ENCODE measurements around the gene MARF1.
"Not testable (repeated sequence)": the region's sequence is repeated elsewhere in the genome, so short reads cannot be mapped to it uniquely, and the experiment has no call there.

MARF1 gene

GRCh38 chr16:15646557-15647293, 3.8 kb upstream of the MARF1 start:
- H3K27ac Mint-ChIP-seq: peak overlapping the region; percentile 91
- not testable (repeated sequence) for DNase-seq; H3K27me3 Mint-ChIP-seq; ATAC-seq (replicated peaks); H3K9me3 Mint-ChIP-seq; H3K4me3 Mint-ChIP-seq; H3K36me3 Mint-ChIP-seq
- H3K4me1 Mint-ChIP-seq: peaks cover 22 to 41% of the 10 kb centered on the region in 2 donors

DNA sequence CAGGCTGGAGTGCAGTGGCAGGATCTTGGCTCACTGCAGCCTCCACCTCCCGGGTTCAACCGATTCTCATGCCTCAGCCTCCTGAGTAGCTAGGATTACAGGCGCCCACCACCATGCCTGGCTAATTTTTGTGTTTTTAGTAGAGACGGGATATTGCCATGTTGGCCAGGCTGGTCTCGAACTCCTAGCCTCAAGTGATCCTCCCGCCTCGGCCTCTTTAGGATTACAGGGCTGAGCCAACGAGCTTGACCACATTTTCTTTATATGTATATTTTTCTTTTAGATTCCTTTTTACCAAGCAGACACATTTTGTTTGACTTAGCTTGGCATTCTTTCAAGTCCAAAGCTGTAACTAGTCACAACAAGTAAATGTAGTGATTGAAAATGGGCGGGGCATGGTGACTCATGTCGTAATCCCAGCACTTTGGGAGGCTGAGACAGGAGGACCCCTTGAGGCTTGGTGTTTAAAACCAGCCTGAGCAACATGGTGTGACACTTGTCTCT, 2.1 kb upstream of the MARF1 start:
- H3K27me3 Mint-ChIP-seq, H3K4me3 Mint-ChIP-seq: not testable (repeated sequence)

DNA sequence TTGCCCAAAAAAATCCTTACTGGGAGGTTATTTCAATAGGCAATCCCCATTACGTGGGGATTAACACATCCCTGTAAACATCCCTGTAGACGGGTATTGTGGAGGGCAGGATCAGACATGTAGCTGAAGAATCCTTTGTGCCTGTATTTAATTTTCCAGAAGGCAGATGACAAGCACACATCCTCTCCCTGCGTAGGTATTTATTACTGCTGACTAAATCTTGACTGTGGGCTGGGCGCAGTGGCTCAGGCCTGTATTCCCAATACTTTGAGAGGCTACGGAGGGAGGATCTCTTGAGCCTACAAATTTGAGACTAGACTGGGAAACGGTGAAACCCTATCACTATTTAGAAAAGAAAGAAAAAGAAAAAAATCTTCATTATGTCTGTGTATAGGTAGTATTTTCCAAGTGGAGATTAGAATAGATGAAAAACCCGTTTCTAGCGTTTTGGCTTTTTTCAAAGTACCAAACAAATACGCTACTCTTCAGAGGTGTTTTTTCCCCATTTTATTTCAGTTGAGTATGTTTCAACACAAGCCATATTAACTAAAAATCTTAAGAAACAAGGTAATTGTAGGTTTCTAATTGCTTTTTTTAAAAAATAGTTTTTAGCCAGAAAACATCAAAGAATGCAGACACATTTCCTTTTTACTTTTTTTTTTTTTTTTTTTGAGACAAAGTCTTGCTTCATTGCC, 1.5 kb upstream of the MARF1 start:
- peaks cover 33 to 54% of the 10 kb centered on the region in 2 donors for H3K4me1 Mint-ChIP-seq
- no peaks in the 10 kb centered on the region for H3K9me3 Mint-ChIP-seq
- H3K4me3 Mint-ChIP-seq: peak overlapping the region; percentile 88 to 92
- H3K36me3 Mint-ChIP-seq: peaks cover 0 to 2% of the 10 kb centered on the region in 2 donors
- ATAC-seq (replicated peaks): no peak
- no peaks in the 10 kb centered on the region for H3K27me3 Mint-ChIP-seq
- DNase-seq: no peak
- peak overlapping the region; percentile 99 for H3K27ac Mint-ChIP-seq

More for the DNA sequence above, 2.1 kb upstream of the MARF1 start:
- peaks cover 32 to 52% of the 10 kb centered on the region in 2 donors for H3K4me1 Mint-ChIP-seq
- not testable (repeated sequence) for H3K9me3 Mint-ChIP-seq; H3K27ac Mint-ChIP-seq; H3K36me3 Mint-ChIP-seq; DNase-seq; ATAC-seq (replicated peaks)

DNA sequence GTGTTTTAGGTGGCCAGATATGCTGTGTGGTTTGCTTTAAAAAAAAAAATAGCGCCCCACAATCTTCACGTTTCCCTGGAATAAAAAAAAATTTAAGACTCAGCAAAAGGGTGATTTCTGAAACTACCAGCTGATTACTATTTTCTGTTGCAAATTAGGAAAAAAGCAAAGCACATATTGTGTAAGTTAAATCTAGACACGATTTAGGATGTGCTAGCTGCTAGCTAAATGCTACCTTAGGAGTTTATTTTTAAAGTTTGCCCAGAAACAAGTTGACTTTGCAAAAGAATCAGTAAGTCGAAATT, 944 bp upstream of the MARF1 start:
- no peaks in the 10 kb centered on the region for H3K9me3 Mint-ChIP-seq
- H3K27me3 Mint-ChIP-seq: no peaks in the 10 kb centered on the region
- H3K4me3 Mint-ChIP-seq: peak overlapping the region; percentile 88 to 92
- peaks cover 4% of the 10 kb centered on the region in 2 donors for H3K36me3 Mint-ChIP-seq
- peaks cover 33 to 55% of the 10 kb centered on the region in 2 donors for H3K4me1 Mint-ChIP-seq
- ATAC-seq (replicated peaks) (no peak), DNase-seq (no peak)
- H3K27ac Mint-ChIP-seq: peak overlapping the region; percentile 99

GRCh38 chr16:15642557-15643047, 352 bp downstream of the MARF1 start:
- Mint-ChIP-seq H3K27ac (peak overlapping the region; percentile 99), H3K4me3 (peak overlapping the region; percentile 88 to 92), H3K36me3 (peaks cover 15 to 16% of the 10 kb centered on the region in 2 donors), H3K27me3 (no peaks in the 10 kb centered on the region), H3K4me1 (peaks cover 40 to 67% of the 10 kb centered on the region in 2 donors), H3K9me3 (no peaks in the 10 kb centered on the region)
- ATAC-seq (replicated peaks) (peak; percentile 76 to 78), DNase-seq (peak; percentile 88)

- peak overlapping the region; percentile 88 to 92 for H3K4me3 Mint-ChIP-seq
- ATAC-seq (replicated peaks) (no peak), DNase-seq (no peak)
- H3K36me3 Mint-ChIP-seq: peaks cover 20 to 22% of the 10 kb centered on the region in 2 donors
- H3K27me3 Mint-ChIP-seq: no peaks in the 10 kb centered on the region
- H3K9me3 Mint-ChIP-seq: no peaks in the 10 kb centered on the region
- peaks cover 38 to 67% of the 10 kb centered on the region in 2 donors for H3K4me1 Mint-ChIP-seq
- peak overlapping the region; percentile 99 for H3K27ac Mint-ChIP-seq
These were observed 999 bp downstream of the MARF1 start for GRCh38 chr16:15641753-15642556.

- Mint-ChIP-seq H3K36me3 (peaks cover 26 to 32% of the 10 kb centered on the region in 2 donors), H3K27me3 (no peaks in the 10 kb centered on the region), H3K4me1 (peaks cover 42 to 72% of the 10 kb centered on the region in 2 donors), H3K27ac (peak overlapping the region; percentile 99), H3K4me3 (peak overlapping the region; percentile 88 to 92), H3K9me3 (no peaks in the 10 kb centered on the region)
- DNase-seq (no peak), ATAC-seq (replicated peaks) (no peak)
These were observed 2.0 kb downstream of the MARF1 start for GRCh38 chr16:15640966-15641365.

- Mint-ChIP-seq H3K4me3 (peak overlapping the region; percentile 68 to 73), H3K9me3 (no peaks in the 10 kb centered on the region), H3K4me1 (peaks cover 46 to 84% of the 10 kb centered on the region in 2 donors), H3K36me3 (peaks cover 33 to 48% of the 10 kb centered on the region in 2 donors), H3K27ac (peak overlapping the region; percentile 96), H3K27me3 (no peaks in the 10 kb centered on the region)
- DNase-seq: peak; percentile 38
- ATAC-seq (replicated peaks): peak; percentile 49 to 51
These were observed 3.8 kb downstream of the MARF1 start for GRCh38 chr16:15639061-15639568.

- peak overlapping the region; percentile 59 to 70 for H3K4me3 Mint-ChIP-seq
- peak overlapping the region; percentile 98 for H3K27ac Mint-ChIP-seq
- H3K4me1 Mint-ChIP-seq: peaks cover 58 to 81% of the 10 kb centered on the region in 2 donors
- no peaks in the 10 kb centered on the region for H3K9me3 Mint-ChIP-seq
- DNase-seq (no peak), ATAC-seq (replicated peaks) (peak; percentile 59)
- no peaks in the 10 kb centered on the region for H3K27me3 Mint-ChIP-seq
- H3K36me3 Mint-ChIP-seq: peaks cover 46 to 63% of the 10 kb centered on the region in 2 donors
These were observed 6.5 kb downstream of the MARF1 start for GRCh38 chr16:15636392-15636873.

- Mint-ChIP-seq H3K9me3 (no peaks in the 10 kb centered on the region), H3K36me3 (peaks cover 48 to 63% of the 10 kb centered on the region in 2 donors), H3K4me3 (peak overlapping the region; percentile 59 to 70), H3K4me1 (peaks cover 54 to 76% of the 10 kb centered on the region in 2 donors), H3K27me3 (no peaks in the 10 kb centered on the region), H3K27ac (peak overlapping the region; percentile 98)
- no peak for DNase-seq
- no peak for ATAC-seq (replicated peaks)
These were observed 7.0 kb downstream of the MARF1 start for GRCh38 chr16:15635926-15636325.

DNA sequence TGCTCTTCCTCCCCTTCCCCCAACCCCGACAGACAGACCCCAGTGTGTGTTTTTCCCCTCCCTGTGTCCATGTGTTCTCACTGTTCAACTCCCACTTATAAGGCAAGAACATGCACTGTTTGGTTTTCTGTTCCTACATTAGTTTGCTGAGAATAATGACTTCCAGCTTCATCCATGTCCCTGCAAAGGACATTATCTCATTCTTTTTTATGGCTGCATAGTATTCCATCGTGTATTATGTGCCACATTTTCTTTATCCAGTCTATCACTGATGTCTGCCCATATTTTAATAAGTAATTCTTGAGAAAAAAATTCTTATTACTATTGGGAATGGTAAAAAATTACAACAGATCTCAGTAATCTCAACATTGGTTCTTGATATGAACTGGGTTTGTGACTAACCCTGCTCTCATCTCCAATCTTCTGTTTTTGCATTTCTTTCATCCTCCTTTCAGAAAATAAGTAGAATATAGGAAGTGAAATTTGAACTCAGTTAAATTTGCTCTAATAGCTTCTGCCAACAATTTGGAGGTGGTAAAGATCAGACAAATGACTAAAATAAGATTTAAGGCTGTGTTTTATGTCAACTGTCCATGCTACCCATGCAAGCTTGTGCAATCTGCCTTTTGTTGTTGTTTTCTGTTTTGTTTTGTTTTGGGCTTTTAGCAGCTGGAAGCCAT, 11.1 kb downstream of the MARF1 start:
- Mint-ChIP-seq H3K9me3 (no peaks in the 10 kb centered on the region), H3K4me3 (peak overlapping the region; percentile 47 to 52), H3K36me3 (peaks cover 46 to 56% of the 10 kb centered on the region in 2 donors), H3K27ac (peak overlapping the region; percentile 90), H3K27me3 (no peaks in the 10 kb centered on the region), H3K4me1 (peaks cover 34 to 53% of the 10 kb centered on the region in 2 donors)
- ATAC-seq (replicated peaks) (peak in 1 of 2 donors; percentile 6), DNase-seq (no peak)

GRCh38 chr16:15621889-15622288, 21.1 kb downstream of the MARF1 start:
- Mint-ChIP-seq H3K27me3 (no peaks in the 10 kb centered on the region), H3K36me3 (peaks cover 46 to 57% of the 10 kb centered on the region in 2 donors), H3K4me3 (no peak overlapping the region)

GRCh38 chr16:15621456-15621855, 21.5 kb downstream of the MARF1 start:
- DNase-seq: no peak
- no peaks in the 10 kb centered on the region for H3K27me3 Mint-ChIP-seq
- H3K4me1 Mint-ChIP-seq: peaks cover 12 to 14% of the 10 kb centered on the region in 2 donors
- H3K36me3 Mint-ChIP-seq: peaks cover 47 to 61% of the 10 kb centered on the region in 2 donors
- no peaks in the 10 kb centered on the region for H3K9me3 Mint-ChIP-seq
- no peak for ATAC-seq (replicated peaks)
- no peak overlapping the region for H3K27ac Mint-ChIP-seq
- no peak overlapping the region for H3K4me3 Mint-ChIP-seq

More at GRCh38 chr16:15621889-15622288, 21.1 kb downstream of the MARF1 start:
- no peak for DNase-seq
- Mint-ChIP-seq H3K9me3 (no peaks in the 10 kb centered on the region), H3K4me1 (peaks cover 14 to 18% of the 10 kb centered on the region in 2 donors), H3K27ac (no peak overlapping the region)
- ATAC-seq (replicated peaks): no peak

All from stimulated activated naive B cell treated with anti-CD40 and anti-IgM and Interleukin-4, amounts not matched to agents 10 μg/mL and 1 μg/mL and 100 μg/mL, for 72 hours (primary cell).